ENCODE data around the gene HELB. TPM values are rescaled to one million over a fixed set of nuclear protein-coding genes. Genes with fewer than 3 reads are reported as not detected.

The HELB gene
- total and polyA plus RNA-seq, 2 experiments from 2014 or later: 2.3 to 4.8 TPM

DNA sequence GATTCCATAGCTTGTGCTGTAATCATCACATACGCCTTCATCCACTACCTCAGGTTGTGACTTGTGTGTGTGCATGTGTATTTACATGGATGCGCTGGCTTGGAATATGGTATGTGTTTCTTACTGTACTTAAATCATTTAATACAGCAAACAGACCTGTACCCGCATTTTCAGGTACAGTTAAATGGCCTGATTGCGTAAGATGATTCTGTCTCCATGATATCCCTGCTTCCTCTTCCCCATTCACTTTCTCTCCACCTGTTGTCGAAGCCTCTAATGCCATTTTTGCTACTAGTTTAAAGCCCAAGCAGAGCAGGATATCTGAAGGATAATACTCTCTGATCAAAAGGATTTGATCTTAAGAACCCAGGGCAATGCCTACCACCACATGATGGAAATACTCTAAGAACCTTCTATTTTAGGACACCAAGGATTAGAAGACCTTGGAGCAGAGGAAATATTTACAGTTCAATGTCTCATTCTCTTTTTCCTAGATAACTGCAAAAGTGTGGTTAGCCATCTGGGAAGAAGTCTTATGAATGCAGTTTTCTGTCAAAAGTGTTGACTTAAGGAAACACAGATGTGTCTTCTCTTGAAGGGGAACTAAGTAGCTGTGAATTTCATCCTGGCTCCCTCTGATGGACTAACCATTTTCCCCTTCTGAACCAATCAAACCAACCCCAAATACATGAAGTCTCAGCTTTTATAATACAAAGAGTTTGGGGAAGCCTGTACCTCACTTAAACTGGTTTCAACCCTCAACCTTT, 78.7 kb downstream of the HELB start:
- no peak overlapping the region for H3K27ac ChIP-seq
- H3K36me3 ChIP-seq: no peaks in the 10 kb centered on the region
- H3K4me3 ChIP-seq: no peak overlapping the region
- H3K4me1 ChIP-seq (ENCODE audit: low read depth): no peaks in the 10 kb centered on the region
- H3K27me3 ChIP-seq: no peaks in the 10 kb centered on the region
- DNase-seq (ENCODE audit: low read depth in 1 of 2, low spot score in 1 of 2): no peak
- no peaks in the 10 kb centered on the region for H3K9me3 ChIP-seq (ENCODE audit: low read depth)
- TF ChIP-seq, protein P1, sequence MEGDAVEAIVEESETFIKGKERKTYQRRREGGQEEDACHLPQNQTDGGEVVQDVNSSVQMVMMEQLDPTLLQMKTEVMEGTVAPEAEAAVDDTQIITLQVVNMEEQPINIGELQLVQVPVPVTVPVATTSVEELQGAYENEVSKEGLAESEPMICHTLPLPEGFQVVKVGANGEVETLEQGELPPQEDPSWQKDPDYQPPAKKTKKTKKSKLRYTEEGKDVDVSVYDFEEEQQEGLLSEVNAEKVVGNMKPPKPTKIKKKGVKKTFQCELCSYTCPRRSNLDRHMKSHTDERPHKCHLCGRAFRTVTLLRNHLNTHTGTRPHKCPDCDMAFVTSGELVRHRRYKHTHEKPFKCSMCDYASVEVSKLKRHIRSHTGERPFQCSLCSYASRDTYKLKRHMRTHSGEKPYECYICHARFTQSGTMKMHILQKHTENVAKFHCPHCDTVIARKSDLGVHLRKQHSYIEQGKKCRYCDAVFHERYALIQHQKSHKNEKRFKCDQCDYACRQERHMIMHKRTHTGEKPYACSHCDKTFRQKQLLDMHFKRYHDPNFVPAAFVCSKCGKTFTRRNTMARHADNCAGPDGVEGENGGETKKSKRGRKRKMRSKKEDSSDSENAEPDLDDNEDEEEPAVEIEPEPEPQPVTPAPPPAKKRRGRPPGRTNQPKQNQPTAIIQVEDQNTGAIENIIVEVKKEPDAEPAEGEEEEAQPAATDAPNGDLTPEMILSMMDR (IDR thresholded peaks at IDR 0.05; ENCODE audit: low read depth, low read length): no peak

DNA sequence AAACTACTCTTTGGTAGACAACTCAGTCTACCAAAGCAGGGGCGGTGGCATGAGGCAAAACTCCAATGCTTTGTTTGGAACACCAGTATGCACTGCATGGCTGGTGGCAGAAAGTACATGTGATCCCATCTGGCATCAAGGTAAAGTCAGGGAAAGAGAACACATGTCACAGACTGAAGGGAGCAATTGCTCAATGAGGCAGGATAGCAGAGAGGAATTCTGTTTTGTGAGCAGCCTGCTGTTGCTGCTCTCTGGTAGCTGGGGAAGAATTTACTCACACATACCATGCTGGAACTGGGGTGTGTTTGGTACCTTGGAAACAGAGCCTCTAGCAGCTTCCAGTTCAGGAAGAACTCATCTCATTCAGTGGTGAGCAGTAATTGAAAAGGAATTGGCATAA, 84.8 kb downstream of the HELB start:
- no peak for DNase-seq (ENCODE audit: low read depth in 1 of 2, low spot score in 1 of 2)
- Histone ChIP-seq H3K27ac (no peak overlapping the region), H3K4me1 (ENCODE audit: low read depth) (no peaks in the 10 kb centered on the region), H3K9me3 (ENCODE audit: low read depth) (no peaks in the 10 kb centered on the region), H3K27me3 (no peaks in the 10 kb centered on the region), H3K36me3 (no peaks in the 10 kb centered on the region), H3K4me3 (no peak overlapping the region)
- TF ChIP-seq, protein P1 (IDR thresholded peaks at IDR 0.05; ENCODE audit: low read depth, low read length): no peak

Other genes with a start within 250 kb of the HELB start
- 3.4 and 3.9 TPM in 2 replicates for gene LLPH, start 171.7 kb upstream of the HELB start, total RNA-seq
- gene LLPH, start 171.7 kb upstream of the HELB start, polyA plus RNA-seq: 34.2 and 41.6 TPM in 2 replicates
- 23.7 and 36.1 TPM in 2 replicates for gene TMBIM4, start 132.5 kb upstream of the HELB start, total RNA-seq
- gene TMBIM4, start 132.5 kb upstream of the HELB start, polyA plus RNA-seq: 59.7 and 78.9 TPM in 2 replicates
- 0.14 and 0.27 TPM in 2 replicates for gene IRAK3, start 113.3 kb upstream of the HELB start, total RNA-seq
- gene IRAK3, start 113.3 kb upstream of the HELB start, polyA plus RNA-seq: 0.11 and 0.35 TPM in 2 replicates